Activated CD4-positive, alpha-beta memory T cell treated with anti-CD3 and anti-CD28 coated beads for 36 hours (primary cell): ENCODE data around the gene MARK3. TPM values are rescaled to one million over a fixed set of nuclear protein-coding genes. Genes with fewer than 3 reads are reported as not detected.
"Not testable (repeated sequence)": the region's sequence is repeated elsewhere in the genome, so short reads cannot be mapped to it uniquely, and the experiment has no call there.

Experiments
- CTCF ChIA-PET: fragments of 350-600 bp; sonication (Branson Sonifier 250); formaldehyde crosslinking; loops from one replicate; lab custom pipeline; 2021; ENCODE audit warnings: antibody characterized with exemption, inconsistent platforms; lab: Charles Lee
- POLR2A ChIA-PET: fragments of 350-600 bp; sonication (Branson Sonifier 250); formaldehyde crosslinking; loops from one replicate; lab custom pipeline; 2021; ENCODE audit warnings: antibody characterized with exemption; lab: Charles Lee
- DNase-seq: peaks from one replicate; pipeline ENCODE4 v3.0.0-alpha.2; 2020
- H3K27ac Mint-ChIP-seq: one replicate; pipeline ENCODE4 v1.8.0; 2021; ENCODE audit warnings: mixed read lengths
- H3K27me3 Mint-ChIP-seq: one replicate; pipeline ENCODE4 v1.8.0; 2021; ENCODE audit warnings: mixed read lengths
- H3K36me3 Mint-ChIP-seq: one replicate; pipeline ENCODE4 v1.8.0; 2021; ENCODE audit warnings: mixed read lengths
- H3K4me1 Mint-ChIP-seq: one replicate; pipeline ENCODE4 v1.8.0; 2021; ENCODE audit warnings: low read depth, mixed read lengths
- H3K4me3 Mint-ChIP-seq: one replicate; pipeline ENCODE4 v1.8.0; 2021; ENCODE audit warnings: mild to moderate bottlenecking, mixed read lengths
- H3K9me3 Mint-ChIP-seq: one replicate; pipeline ENCODE4 v1.8.0; 2021; ENCODE audit warnings: mixed read lengths
- intact Hi-C: fragments of 100-400 bp; cut with micrococcal nuclease; formaldehyde crosslinking; loops from one replicate; pipeline ENCODE4 v1.15.1; 2023
- total RNA-seq, 2 experiments: library from RNA; stranded (reverse); gene quantifications; one replicate each; pipeline ENCODE4 v1.2.3, GENCODE V29; 2021

The MARK3 gene
- total RNA-seq, 2 experiments from 2014 or later, result 63.4 to 69.1 TPM

- Mint-ChIP-seq H3K27ac (no peak overlapping the region), H3K27me3 (peaks cover 2% of the 10 kb centered on the region), H3K4me1 (no peaks in the 10 kb centered on the region), H3K9me3 (no peaks in the 10 kb centered on the region), H3K36me3 (peaks cover 20% of the 10 kb centered on the region), H3K4me3 (no peak overlapping the region)
- no peak for DNase-seq
- CTCF ChIA-PET, result no interaction called here
- intact Hi-C loops, result no loop called here
- POLR2A ChIA-PET, result no interaction called here
Measured at GRCh38 chr14:103347091-103347815, 38.0 kb upstream of the MARK3 start.

- Mint-ChIP-seq H3K27ac (no peak overlapping the region), H3K36me3 (peaks cover 13% of the 10 kb centered on the region), H3K27me3 (peaks cover 2% of the 10 kb centered on the region), H3K4me3 (no peak overlapping the region), H3K4me1 (no peaks in the 10 kb centered on the region), H3K9me3 (no peaks in the 10 kb centered on the region)
- ChIA-PET CTCF (no interaction called here), POLR2A (no interaction called here)
- DNase-seq, result no peak
- intact Hi-C loops, result no loop called here
Measured at GRCh38 chr14:103348154-103348553, 37.1 kb upstream of the MARK3 start.

- H3K36me3 Mint-ChIP-seq, result no peaks in the 10 kb centered on the region
- H3K4me1 Mint-ChIP-seq, result no peaks in the 10 kb centered on the region
- CTCF ChIA-PET, result no interaction called here
- intact Hi-C loops, result no loop called here
- POLR2A ChIA-PET, result no interaction called here
- DNase-seq, result no peak
- H3K9me3 Mint-ChIP-seq, result no peaks in the 10 kb centered on the region
- H3K27me3 Mint-ChIP-seq, result peaks cover 2% of the 10 kb centered on the region
- no peak overlapping the region for H3K27ac Mint-ChIP-seq
- H3K4me3 Mint-ChIP-seq, result no peak overlapping the region
Measured at GRCh38 chr14:103349982-103350381, 35.2 kb upstream of the MARK3 start.

GRCh38 chr14:103353362-103353761 lies 31.9 kb upstream of the MARK3 start:
- Mint-ChIP-seq H3K4me1 (peaks cover 6% of the 10 kb centered on the region), H3K9me3 (no peaks in the 10 kb centered on the region), H3K36me3 (no peaks in the 10 kb centered on the region), H3K27me3 (peaks cover 2% of the 10 kb centered on the region), H3K4me3 (no peak overlapping the region), H3K27ac (no peak overlapping the region)
- intact Hi-C loops, result no loop called here
- DNase-seq, result no peak
- CTCF ChIA-PET, result no interaction called here
- POLR2A ChIA-PET, result no interaction called here

GRCh38 chr14:103354141-103354540 lies 31.1 kb upstream of the MARK3 start:
- no peak overlapping the region for H3K4me3 Mint-ChIP-seq
- no peak overlapping the region for H3K27ac Mint-ChIP-seq
- H3K4me1 Mint-ChIP-seq, result peaks cover 6% of the 10 kb centered on the region
- intact Hi-C loops, result no loop called here
- no peaks in the 10 kb centered on the region for H3K36me3 Mint-ChIP-seq
- POLR2A ChIA-PET, result no interaction called here
- no peak for DNase-seq
- CTCF ChIA-PET, result interaction anchor here (1.0 to 4.3 kb wide), 6 partner anchors 11 to 37 kb away, joined by 3 to 22 read pairs (median 4); partner anchors contain the start of gene EIF5
- H3K27me3 Mint-ChIP-seq, result peaks cover 2% of the 10 kb centered on the region
- H3K9me3 Mint-ChIP-seq, result no peaks in the 10 kb centered on the region

GRCh38 chr14:103356024-103356682 lies 29.1 kb upstream of the MARK3 start:
- intact Hi-C loops, result no loop called here
- Mint-ChIP-seq H3K27me3 (peaks cover 6% of the 10 kb centered on the region), H3K9me3 (no peaks in the 10 kb centered on the region), H3K27ac (no peak overlapping the region), H3K4me1 (peaks cover 6% of the 10 kb centered on the region), H3K4me3 (no peak overlapping the region), H3K36me3 (no peaks in the 10 kb centered on the region)
- CTCF ChIA-PET, result interaction anchor here (0.6 to 4.3 kb wide), 2 partner anchors 20 to 35 kb away, joined by 3 to 22 read pairs; no protein-coding TSS in a partner anchor
- no peak for DNase-seq
- POLR2A ChIA-PET, result no interaction called here

GRCh38 chr14:103357552-103357951 lies 27.7 kb upstream of the MARK3 start:
- H3K9me3 Mint-ChIP-seq, result not testable (repeated sequence)

GRCh38 chr14:103360548-103360947 lies 24.7 kb upstream of the MARK3 start:
- ChIA-PET CTCF (interaction anchor here (0.6 to 1.1 kb wide), 2 partner anchors 31 to 282 kb away, joined by 3 read pairs; no protein-coding TSS in a partner anchor), POLR2A (no interaction called here)
- intact Hi-C loops, result no loop called here
- peaks cover 21% of the 10 kb centered on the region for H3K9me3 Mint-ChIP-seq
- H3K27ac Mint-ChIP-seq, result no peak overlapping the region
- peaks cover 8% of the 10 kb centered on the region for H3K36me3 Mint-ChIP-seq
- DNase-seq, result no peak
- no peak overlapping the region for H3K4me3 Mint-ChIP-seq
- peaks cover 6% of the 10 kb centered on the region for H3K27me3 Mint-ChIP-seq
- H3K4me1 Mint-ChIP-seq, result peaks cover 6% of the 10 kb centered on the region

More at GRCh38 chr14:103357552-103357951, 27.7 kb upstream of the MARK3 start:
- DNase-seq, H3K27ac Mint-ChIP-seq, intact Hi-C loops, H3K4me3 Mint-ChIP-seq, H3K36me3 Mint-ChIP-seq, H3K27me3 Mint-ChIP-seq, H3K4me1 Mint-ChIP-seq: not testable (repeated sequence)
- ChIA-PET POLR2A (interaction anchor here (0.7 kb wide), 1 partner anchor 452 kb away, joined by 3 read pairs; no protein-coding TSS in a partner anchor), CTCF (interaction anchor here (0.6 to 4.3 kb wide), 4 partner anchors 24 to 114 kb away, joined by 3 to 22 read pairs (median 4); no protein-coding TSS in a partner anchor)

GRCh38 chr14:103361867-103362266 lies 23.3 kb upstream of the MARK3 start:
- DNase-seq, result peak; percentile 28
- Mint-ChIP-seq H3K4me3 (no peak overlapping the region), H3K27me3 (peaks cover 6% of the 10 kb centered on the region), H3K36me3 (peaks cover 8% of the 10 kb centered on the region), H3K27ac (peak overlapping the region; percentile 4), H3K4me1 (peaks cover 3% of the 10 kb centered on the region), H3K9me3 (peaks cover 21% of the 10 kb centered on the region)
- intact Hi-C loops, result no loop called here
- CTCF ChIA-PET, result interaction anchor here (1.1 kb wide), 2 partner anchors 12 to 30 kb away, joined by 3 read pairs; no protein-coding TSS in a partner anchor
- POLR2A ChIA-PET, result no interaction called here

GRCh38 chr14:103362780-103363179 lies 22.4 kb upstream of the MARK3 start:
- Mint-ChIP-seq H3K9me3 (peaks cover 21% of the 10 kb centered on the region), H3K36me3 (peaks cover 8% of the 10 kb centered on the region), H3K4me1 (no peaks in the 10 kb centered on the region), H3K27me3 (peaks cover 6% of the 10 kb centered on the region), H3K4me3 (no peak overlapping the region), H3K27ac (no peak overlapping the region)
- ChIA-PET CTCF (interaction anchor here (1.1 kb wide), 1 partner anchor 11 kb away, joined by 3 read pairs; no protein-coding TSS in a partner anchor), POLR2A (no interaction called here)
- no peak for DNase-seq
- intact Hi-C loops, result no loop called here

GRCh38 chr14:103366741-103367140 lies 18.5 kb upstream of the MARK3 start:
- H3K27me3 Mint-ChIP-seq, result peaks cover 1% of the 10 kb centered on the region
- H3K4me1 Mint-ChIP-seq, result no peaks in the 10 kb centered on the region
- peaks cover 8% of the 10 kb centered on the region for H3K36me3 Mint-ChIP-seq
- POLR2A ChIA-PET, result interaction anchor here (0.6 kb wide), 1 partner anchor 15 kb away, joined by 3 read pairs; no protein-coding TSS in a partner anchor
- intact Hi-C loops, result no loop called here
- H3K9me3 Mint-ChIP-seq, result peaks cover 20% of the 10 kb centered on the region
- no peak overlapping the region for H3K4me3 Mint-ChIP-seq
- no peak for DNase-seq
- no peak overlapping the region for H3K27ac Mint-ChIP-seq
- CTCF ChIA-PET, result interaction anchor here (1.4 to 2.6 kb wide), 3 partner anchors 12 to 262 kb away, joined by 4 to 12 read pairs (median 6); no protein-coding TSS in a partner anchor

GRCh38 chr14:103367995-103368394 lies 17.2 kb upstream of the MARK3 start:
- ChIA-PET CTCF (interaction anchor here (1.4 to 2.6 kb wide), 3 partner anchors 13 to 263 kb away, joined by 4 to 12 read pairs (median 6); no protein-coding TSS in a partner anchor), POLR2A (no interaction called here)
- Mint-ChIP-seq H3K36me3 (peaks cover 5% of the 10 kb centered on the region), H3K4me3 (no peak overlapping the region), H3K9me3 (peaks cover 10% of the 10 kb centered on the region), H3K27me3 (peaks cover 5% of the 10 kb centered on the region), H3K4me1 (peaks cover 5% of the 10 kb centered on the region), H3K27ac (no peak overlapping the region)
- intact Hi-C loops, result no loop called here
- DNase-seq, result no peak
